ENCODE results near the gene DSCAML1.

DNA sequence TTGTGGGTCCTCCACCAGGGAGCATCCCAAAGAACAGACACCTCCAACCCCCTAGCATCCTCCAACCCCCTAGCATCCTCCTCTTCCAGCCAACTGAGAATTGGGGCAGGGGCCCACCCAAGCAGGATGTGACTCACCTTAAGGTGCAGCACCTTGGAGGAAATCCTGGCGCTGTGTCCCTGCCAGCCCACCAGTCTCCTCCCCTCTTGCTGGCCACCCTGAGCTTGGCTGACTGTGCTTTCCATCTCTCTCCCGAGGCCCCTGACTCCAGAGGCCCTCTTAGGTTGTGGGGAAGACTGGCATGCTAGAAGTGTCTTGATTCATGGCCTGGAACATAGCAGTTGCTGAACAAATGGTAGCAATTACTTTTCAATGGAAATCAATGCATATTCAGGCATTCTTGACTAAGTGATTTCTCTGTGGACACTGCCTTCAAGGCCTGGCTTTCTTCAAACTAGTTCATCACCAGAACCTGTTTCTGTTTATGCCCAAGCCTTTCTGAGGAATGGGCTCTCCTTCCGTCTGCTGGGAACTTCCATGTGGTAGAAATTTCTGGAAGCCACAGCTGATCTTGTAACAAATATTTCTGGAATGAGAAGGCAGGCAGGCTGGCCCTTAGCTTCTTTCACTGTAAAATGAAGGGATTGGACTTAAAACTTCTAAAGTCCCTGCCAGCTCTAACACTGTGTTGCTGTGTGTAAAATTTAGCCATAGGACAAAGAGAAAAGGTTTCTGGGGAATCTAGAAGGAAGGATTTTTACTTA is 408.8 kb downstream of the DSCAML1 start:
- TF ChIP-seq POLR2A (IDR thresholded peaks at IDR 0.05; ENCODE audit: borderline replicate concordance, extremely low read depth, insufficient read depth, insufficient read length) (no peak), RAD21 (IDR thresholded peaks at IDR 0.05; ENCODE audit: low read depth) (no peak), EZH2phosphoT487 (IDR thresholded peaks at IDR 0.05; ENCODE audit: borderline replicate concordance) (no peak), JUND (IDR thresholded peaks at IDR 0.05) (no peak)
- TF ChIP-seq, protein P1, sequence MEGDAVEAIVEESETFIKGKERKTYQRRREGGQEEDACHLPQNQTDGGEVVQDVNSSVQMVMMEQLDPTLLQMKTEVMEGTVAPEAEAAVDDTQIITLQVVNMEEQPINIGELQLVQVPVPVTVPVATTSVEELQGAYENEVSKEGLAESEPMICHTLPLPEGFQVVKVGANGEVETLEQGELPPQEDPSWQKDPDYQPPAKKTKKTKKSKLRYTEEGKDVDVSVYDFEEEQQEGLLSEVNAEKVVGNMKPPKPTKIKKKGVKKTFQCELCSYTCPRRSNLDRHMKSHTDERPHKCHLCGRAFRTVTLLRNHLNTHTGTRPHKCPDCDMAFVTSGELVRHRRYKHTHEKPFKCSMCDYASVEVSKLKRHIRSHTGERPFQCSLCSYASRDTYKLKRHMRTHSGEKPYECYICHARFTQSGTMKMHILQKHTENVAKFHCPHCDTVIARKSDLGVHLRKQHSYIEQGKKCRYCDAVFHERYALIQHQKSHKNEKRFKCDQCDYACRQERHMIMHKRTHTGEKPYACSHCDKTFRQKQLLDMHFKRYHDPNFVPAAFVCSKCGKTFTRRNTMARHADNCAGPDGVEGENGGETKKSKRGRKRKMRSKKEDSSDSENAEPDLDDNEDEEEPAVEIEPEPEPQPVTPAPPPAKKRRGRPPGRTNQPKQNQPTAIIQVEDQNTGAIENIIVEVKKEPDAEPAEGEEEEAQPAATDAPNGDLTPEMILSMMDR (IDR thresholded peaks at IDR 0.05 in 2 of 3, conservative IDR thresholded peaks at IDR 0.05 in 1 of 3; ENCODE audit: borderline replicate concordance in 1 of 3, insufficient read depth in 1 of 3, low read depth in 2 of 3, low read length in 2 of 3), result no peak
- TF ChIP-seq, protein P2, sequence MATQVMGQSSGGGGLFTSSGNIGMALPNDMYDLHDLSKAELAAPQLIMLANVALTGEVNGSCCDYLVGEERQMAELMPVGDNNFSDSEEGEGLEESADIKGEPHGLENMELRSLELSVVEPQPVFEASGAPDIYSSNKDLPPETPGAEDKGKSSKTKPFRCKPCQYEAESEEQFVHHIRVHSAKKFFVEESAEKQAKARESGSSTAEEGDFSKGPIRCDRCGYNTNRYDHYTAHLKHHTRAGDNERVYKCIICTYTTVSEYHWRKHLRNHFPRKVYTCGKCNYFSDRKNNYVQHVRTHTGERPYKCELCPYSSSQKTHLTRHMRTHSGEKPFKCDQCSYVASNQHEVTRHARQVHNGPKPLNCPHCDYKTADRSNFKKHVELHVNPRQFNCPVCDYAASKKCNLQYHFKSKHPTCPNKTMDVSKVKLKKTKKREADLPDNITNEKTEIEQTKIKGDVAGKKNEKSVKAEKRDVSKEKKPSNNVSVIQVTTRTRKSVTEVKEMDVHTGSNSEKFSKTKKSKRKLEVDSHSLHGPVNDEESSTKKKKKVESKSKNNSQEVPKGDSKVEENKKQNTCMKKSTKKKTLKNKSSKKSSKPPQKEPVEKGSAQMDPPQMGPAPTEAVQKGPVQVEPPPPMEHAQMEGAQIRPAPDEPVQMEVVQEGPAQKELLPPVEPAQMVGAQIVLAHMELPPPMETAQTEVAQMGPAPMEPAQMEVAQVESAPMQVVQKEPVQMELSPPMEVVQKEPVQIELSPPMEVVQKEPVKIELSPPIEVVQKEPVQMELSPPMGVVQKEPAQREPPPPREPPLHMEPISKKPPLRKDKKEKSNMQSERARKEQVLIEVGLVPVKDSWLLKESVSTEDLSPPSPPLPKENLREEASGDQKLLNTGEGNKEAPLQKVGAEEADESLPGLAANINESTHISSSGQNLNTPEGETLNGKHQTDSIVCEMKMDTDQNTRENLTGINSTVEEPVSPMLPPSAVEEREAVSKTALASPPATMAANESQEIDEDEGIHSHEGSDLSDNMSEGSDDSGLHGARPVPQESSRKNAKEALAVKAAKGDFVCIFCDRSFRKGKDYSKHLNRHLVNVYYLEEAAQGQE (IDR thresholded peaks at IDR 0.05; ENCODE audit: low read depth), result no peak
- TF ChIP-seq, protein P3, sequence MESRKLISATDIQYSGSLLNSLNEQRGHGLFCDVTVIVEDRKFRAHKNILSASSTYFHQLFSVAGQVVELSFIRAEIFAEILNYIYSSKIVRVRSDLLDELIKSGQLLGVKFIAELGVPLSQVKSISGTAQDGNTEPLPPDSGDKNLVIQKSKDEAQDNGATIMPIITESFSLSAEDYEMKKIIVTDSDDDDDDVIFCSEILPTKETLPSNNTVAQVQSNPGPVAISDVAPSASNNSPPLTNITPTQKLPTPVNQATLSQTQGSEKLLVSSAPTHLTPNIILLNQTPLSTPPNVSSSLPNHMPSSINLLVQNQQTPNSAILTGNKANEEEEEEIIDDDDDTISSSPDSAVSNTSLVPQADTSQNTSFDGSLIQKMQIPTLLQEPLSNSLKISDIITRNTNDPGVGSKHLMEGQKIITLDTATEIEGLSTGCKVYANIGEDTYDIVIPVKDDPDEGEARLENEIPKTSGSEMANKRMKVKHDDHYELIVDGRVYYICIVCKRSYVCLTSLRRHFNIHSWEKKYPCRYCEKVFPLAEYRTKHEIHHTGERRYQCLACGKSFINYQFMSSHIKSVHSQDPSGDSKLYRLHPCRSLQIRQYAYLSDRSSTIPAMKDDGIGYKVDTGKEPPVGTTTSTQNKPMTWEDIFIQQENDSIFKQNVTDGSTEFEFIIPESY (IDR thresholded peaks at IDR 0.05; ENCODE audit: extremely low read depth, insufficient replicate concordance, low read length), result no peak

Measured in HCT116 (cell line).